Measurements from ENCODE around the gene ARIH2.

ARIH2 gene

DNA sequence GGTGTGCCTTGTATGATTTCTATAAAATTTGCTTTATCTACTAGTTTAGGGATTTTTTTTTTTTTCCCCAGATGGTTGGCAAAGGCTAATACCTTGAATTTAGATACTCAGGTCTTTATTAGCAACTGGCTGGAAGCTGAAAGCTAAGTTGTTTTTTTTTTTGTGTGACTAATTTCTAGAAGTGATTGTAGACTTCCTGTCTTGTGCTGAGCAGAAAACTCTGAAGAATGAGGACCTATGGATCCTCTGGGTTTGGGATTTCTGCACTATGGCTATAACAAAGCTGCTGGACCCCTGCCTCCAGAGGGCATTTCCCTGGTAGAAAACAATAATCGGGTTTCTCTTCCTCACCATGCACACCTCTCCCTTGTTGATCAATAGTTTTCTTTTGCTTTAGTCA, 10.0 kb downstream of the ARIH2 start:
- DNase-seq (ENCODE audit: low read depth in 1 of 2, low spot score in 1 of 2) = no peak

DNA sequence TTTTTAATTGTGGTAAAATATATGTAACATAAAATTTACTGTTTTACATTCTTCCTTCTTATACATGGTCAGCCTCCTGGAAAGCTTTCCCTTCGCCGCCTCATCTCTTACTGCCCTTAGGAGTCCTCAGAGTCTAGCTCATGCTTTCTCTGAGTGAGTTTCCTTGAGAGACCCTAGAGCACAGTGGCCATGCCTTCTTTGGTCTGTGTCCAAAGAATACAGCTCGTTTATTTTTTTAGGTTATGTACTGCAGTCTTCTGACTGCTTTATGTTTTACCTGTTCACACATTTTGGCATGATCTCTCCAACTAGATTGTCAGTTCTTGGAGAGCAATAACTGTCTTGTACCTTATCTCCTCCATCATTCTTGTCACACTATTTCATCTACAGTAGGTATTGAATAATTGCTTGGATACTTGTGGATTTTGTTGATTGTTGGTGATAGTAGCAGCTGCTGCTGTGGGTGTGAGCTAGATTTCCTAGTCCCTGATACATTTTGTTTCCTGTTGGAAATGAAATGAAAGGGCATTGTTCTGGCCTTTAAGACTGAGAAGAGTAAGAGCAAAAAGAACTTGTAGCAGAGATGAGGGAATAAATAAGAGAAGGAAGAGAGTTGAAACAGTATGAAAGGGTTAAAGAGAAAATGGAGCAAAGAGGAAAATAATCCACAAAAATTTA, 10.9 kb downstream of the ARIH2 start:
- no peak for DNase-seq (ENCODE audit: low read depth in 1 of 2, low spot score in 1 of 2)

DNA sequence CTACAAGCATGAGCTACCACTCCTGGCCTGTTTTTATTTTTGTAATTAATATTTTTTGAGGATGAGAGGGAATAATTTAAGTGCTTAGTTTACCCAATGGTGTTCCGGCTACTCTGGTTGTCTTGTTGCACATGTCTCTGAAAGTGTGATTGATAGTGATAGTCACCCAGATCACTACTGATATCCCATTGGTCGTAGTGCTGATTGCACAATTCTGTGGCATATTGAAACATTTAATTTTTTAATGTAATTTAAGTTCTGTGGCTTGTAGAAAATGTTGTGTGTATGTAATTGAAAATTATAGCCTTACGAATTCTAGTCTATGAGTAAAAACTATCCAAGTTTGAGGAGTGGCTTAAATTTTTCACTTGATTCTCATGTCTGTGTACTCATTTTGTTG, 11.9 kb downstream of the ARIH2 start:
- no peak for DNase-seq (ENCODE audit: low read depth in 1 of 2, low spot score in 1 of 2)

DNA sequence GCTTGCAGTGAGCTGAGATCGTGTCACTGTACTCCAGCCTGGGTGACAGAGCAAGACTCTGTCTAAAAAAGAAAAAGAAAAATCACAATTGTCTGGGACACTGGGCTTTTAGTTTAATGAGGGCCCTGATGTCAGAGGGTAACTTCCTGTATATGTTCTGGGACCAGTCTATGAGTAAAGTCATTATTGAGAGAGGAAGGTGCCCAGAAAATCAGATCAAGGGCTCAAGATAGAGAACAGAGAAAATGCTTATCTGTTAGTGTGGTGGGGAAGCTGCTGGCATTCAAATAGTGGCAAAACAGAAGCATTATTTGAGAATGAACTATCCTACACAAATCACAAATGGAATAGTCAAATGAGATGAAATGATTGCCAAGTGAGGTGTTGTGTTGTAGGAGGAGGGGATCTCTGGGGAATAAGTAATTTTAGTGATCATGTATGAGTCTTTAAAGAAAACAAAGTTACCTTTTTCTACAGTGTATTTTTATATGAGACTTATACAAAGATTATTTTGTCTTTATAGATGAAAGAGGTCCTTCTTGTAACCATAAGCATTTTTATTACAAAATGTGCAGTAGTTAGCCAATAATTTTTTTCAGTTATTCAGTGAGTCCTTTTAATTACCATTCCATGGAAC, 13.4 kb downstream of the ARIH2 start:
- DNase-seq (ENCODE audit: low read depth in 1 of 2, low spot score in 1 of 2) = no peak

DNA sequence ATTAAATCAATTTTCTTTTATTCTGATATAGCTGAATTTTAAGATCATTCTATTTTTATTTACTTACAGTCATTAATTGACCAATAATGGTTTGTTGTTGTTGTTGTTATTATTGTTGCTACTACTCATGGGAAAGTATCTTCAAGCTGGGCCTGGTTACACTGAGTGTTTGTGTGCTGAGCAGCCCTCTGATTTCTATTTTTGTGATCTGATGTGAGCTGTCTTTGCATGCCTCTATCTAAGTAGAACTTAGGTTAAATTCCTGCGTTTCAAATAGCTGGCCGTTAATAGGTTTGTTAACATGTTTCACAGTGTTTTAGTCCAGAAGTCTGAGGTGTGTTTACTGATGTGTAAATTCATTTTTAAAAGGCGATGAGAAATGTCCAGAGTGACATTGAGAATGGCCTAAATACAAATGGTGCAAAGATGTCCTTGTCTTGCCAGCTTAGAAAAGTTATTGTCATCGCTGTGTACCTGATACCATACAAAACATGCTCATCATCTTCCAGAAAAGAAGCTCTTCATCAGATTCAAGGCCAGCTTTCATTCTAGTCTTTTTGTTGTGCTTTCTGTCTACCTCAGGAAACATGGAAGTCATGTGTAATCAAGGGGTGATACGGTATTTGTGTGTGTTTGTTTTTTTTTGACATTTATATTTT, 15.8 kb downstream of the ARIH2 start:
- no peak for DNase-seq (ENCODE audit: low read depth in 1 of 2, low spot score in 1 of 2)

DNA sequence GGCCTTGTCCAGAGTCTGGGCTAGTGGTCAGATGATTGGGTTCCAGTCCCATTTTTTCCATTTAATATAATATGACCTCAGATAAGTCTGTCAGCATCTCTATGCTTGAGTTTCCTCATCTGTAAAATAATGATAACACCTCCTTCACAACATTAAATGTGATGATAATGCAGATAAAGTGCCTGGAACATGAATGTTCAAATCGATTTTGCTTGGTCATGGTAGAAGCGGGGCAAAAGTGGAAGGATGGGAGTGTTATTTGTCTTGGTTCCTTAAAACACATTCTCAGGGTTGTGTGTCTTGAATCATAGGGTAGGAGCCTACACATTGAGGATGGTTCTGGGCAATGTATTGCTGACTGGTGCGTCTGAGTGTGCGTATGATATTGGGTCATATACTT, 16.9 kb downstream of the ARIH2 start:
- DNase-seq (ENCODE audit: low read depth in 1 of 2, low spot score in 1 of 2) = no peak

DNA sequence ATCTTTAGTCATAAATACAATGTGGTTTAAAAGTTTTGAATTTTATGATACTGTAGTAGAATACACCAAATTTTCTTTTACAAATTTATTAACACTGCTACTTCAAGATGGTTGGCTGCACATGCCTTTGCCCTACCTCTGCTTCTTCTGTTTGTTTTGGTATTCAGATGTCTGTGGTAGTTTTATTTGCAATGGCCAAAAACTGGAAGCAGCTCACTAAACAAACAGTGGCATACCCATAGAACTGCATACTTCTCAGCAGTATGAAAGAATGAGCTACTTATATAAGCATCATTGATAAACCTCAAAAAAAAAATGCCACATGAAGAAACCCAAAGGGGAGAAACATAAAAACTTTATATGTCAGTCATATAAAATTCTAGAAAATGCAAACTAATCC, 19.5 kb downstream of the ARIH2 start:
- no peak for DNase-seq (ENCODE audit: low read depth in 1 of 2, low spot score in 1 of 2)

DNA sequence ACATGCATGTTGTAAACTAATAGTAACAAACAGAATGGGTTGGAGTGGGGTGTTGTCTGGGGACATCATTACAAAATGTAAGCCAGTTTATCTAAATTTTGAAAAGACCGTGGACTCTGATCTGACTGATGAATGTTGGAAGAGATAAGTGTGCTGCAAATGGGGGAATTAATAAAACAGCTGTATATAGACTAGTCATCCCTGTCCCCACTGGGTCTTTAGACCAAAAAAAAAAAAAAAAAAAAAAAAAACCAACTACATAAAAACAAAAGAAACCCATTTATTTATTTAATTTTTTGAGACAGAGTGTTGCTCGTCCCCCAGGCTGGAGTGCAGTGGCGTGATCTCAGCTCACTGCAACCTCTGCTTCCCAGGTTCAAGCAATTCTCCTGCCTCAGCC, 20.0 kb downstream of the ARIH2 start:
- no peak for DNase-seq (ENCODE audit: low read depth in 1 of 2, low spot score in 1 of 2)

DNA sequence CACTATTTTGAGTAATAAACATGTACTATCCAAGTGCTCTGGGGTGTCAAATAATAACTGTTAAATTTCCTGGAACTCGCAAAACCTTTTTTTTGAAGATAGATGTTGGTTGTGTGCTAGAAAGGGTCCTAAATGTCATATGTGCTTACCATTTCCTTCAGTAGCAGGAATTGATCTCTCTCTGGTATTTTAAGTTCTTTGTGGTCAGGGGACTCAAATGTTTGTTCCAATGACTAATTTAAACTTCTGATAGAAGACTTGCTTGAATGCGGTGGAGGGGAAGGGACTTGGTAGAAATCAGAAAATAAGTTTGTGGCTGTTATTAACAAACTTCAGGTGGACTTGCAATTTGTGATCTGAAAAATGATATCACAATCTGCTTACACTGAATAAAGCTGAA, 26.8 kb downstream of the ARIH2 start:
- DNase-seq (ENCODE audit: low read depth in 1 of 2, low spot score in 1 of 2) = no peak

DNA sequence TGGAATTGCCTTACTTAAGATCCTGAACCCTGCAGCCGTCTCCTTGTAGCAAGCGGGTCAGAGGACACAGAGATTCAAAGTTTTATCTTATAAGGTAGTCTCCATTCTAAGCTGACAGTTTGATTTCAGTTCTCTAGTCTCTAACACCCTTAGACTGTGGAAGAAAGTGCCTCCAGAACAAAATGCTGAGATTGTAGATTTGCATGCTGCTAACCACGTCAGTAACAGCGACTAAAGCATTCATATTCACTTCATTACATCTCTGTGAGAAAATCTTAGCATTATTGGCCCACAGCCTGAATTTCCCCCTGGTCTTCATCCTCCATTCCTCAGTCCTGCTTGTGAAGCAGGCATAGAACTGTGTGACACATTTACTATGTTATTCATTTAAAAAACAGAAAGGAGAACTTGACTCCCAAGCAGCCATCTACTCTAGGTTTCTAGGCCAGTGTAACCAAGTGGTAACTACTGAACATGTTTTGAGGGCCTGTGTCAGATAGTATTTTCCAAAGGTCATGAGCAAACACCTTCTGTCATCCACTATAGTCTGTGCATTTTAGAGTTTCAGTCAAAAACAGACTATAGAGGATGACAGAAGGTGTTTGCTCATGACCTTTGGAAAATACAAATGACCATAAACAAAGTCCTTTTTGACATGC, 27.4 kb downstream of the ARIH2 start:
- DNase-seq (ENCODE audit: low read depth in 1 of 2, low spot score in 1 of 2) = no peak

DNA sequence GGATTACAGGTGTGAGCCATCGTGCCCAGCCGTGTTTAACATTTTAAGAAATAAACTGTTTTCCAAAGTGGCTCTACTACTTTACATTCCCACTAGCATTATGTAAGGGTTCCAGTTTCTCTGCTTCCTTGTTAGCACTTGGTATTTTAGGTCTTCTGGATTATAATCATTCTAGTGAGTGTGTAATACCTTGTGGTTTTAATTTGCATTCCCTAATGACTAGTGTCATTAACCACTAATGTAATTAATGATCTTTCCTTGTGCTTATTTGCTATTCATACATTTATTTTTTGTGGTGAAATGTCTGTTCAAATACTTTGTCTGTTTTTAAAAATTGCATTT, 30.7 kb downstream of the ARIH2 start:
- DNase-seq (ENCODE audit: low read depth in 1 of 2, low spot score in 1 of 2) = no peak

DNA sequence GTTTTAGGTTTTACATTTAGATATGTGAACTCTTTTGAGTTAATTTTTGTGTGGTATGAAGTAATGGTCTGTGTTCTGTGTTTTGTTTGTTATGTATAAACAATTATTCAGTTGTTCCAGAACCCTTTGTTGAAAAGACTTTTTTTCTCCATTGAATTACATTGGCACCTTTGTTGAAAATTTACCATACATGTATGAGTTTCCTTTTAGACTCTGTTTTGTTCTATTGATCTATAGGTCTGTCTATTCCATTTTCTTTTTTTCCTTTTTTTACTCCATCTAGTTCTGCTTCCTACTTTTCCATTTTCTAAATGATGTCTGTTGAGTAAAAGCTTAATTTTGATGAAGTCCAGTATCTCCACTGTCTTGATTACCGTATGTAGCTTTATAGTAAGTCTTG, 31.4 kb downstream of the ARIH2 start:
- no peak for DNase-seq (ENCODE audit: low read depth in 1 of 2, low spot score in 1 of 2)

DNA sequence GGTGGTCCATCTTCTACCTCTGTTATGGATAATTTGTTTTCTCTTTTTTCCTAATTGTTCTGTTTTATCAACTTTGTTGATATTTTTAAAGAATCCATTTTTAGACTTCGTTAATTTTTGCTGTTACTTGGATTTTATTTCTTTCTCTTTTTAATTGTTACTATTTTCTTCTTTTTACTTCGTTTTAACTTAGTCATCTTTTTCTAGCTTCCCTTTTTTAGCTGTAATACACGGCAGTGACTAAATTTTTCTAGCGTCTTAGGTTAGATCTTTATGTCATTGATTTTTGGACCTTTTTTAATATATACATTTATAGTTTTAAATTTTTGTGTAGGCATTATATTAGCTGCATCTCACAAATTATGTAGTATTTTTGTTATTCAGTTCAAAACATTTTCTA, 33.1 kb downstream of the ARIH2 start:
- DNase-seq (ENCODE audit: low read depth in 1 of 2, low spot score in 1 of 2) = no peak

DNA sequence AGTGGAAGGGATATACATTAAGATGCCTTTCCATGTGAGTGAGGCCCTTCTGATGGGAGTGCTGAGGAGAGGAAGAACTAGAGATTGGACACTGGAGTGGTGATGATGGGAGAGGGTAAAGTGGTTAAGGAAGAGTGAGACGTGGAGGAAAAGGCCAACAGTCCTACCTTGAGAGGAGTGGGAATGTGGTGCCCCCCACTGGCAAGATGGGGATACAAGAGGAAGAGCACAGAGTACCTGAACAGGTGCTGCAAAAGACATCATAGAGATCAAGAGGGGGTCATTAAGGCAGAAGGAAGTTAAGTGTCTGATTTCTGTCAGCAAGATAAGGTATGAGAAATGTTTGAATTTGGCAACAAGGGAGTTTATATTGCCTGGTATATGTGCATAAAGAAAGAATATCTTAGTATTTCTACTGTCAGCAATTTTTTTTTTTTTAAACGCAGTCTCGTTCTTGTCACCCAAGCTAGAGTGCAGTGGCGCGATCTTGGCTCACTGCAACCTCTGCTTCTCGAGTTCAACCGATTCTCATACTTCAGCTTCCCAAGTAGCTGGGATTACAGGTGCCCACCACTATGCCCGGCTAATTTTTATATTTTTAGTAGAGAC, 34.0 kb downstream of the ARIH2 start:
- DNase-seq (ENCODE audit: low read depth in 1 of 2, low spot score in 1 of 2) = peak; percentile 12 to 24

DNA sequence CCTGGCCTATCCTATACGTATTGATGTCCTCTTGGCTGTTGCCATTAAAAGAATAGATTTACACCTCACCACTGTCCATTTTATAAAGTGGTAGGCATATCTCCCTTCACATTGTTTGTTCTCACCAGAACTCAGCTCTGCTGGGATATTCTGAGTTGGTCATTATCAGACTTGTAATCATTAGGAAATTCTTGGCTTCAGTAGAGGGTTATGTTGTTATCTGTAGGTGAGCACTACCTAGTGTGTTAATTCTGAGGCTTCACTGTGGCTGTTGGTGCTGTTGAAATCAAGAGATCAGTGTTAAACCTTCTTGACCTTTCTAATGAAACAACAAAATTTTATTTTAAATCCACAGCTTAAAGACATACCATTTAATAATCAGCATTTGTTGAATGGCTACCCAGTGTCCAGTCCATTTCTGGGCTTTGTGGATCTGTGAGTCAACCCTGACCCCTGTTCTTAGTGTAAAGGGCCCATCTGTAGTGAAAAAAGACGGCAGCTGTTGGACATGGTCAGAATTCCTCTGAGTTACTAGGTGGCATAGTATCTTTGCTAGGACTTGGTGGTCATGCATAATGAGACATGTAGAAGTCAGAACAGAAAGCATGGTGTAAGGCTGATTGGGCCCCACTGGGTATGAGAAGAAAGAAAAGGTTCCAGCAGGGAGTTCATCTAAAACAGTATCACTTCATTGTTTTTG, 38.5 kb downstream of the ARIH2 start:
- DNase-seq (ENCODE audit: low read depth in 1 of 2, low spot score in 1 of 2) = no peak

DNA sequence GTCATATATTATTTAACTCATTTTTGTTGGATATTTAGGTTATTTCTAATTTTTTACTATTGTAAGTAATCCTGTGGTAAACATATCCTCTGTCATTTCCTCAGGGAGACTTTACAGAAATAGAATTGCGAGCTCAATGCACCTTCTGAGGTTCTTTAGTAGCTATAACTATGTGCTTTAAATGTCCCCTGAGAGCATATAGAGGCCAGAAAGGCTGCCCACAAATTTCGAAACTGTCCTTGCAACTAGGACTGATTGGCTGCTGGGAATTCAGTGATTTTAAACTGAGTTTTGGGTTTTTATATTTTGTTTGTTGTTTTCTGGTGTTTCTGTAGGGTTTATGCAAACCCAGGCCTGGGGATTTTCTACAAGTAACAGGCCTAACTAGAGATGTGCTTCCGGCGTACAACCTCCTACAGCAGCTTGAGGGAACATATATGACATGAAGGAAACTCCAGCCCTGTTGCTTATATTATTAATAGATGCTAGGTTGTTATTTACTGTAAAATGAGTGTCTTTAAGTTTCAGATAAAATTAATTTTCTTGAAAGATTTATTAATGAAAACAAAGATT, 42.3 kb downstream of the ARIH2 start:
- no peak for DNase-seq (ENCODE audit: low read depth in 1 of 2, low spot score in 1 of 2)

DNA sequence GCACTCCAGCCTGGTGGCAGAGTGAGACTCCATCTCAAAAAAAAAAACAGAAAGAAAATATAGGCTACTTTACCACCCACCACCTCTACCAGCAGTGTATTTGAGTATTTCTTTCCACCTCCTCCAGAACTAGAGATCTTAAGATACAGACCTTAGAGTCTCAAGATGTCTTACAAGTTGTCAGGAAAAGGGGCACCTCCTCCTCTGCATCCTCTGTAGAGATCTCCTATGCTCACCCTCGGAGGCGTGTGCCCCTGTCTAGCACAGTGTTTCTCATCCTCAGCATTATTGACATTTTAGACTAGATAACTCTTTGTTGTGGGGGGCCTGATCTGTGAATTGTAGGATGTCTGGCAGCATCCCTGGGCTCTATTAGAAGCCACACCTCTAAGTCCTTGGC, 43.7 kb downstream of the ARIH2 start:
- no peak for DNase-seq (ENCODE audit: low read depth in 1 of 2, low spot score in 1 of 2)

DNA sequence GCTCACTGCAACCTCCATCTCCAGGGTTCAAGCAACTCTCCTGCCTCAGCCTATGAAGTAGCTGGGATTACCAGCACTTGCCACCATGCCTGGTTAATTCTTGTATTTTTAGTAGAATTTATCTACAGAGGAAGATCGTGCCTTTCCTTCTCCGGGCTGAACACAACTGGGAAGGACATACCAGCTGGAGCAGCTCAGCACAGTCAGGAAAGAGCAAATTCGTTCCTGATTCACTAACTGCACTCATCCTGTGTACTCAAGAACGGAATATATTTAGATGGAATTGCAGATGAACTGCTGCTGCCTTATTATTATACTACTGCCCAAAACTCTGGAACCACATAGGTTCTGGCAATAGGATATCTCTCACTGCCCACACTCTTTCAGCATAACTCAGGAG, 44.3 kb downstream of the ARIH2 start:
- DNase-seq (ENCODE audit: low read depth in 1 of 2, low spot score in 1 of 2) = no peak

DNA sequence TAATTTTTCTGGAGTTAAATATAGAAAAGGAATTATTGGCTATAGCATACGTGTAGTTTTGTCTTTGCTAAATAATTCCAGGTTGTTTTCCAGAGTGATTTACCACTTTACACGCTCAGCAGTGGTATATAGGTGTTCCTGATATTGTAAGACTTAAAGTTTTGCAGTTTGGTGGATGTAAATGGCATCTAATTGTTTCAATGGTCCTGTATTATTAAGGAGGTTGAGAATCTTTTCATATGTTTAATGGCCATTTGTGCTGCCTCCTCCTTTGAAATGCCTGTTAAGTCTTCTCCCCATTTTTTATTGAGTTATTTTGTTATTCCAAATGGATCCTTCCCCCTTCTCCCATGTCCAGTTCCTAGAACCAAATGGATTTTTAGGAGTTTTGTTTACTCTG, 44.9 kb downstream of the ARIH2 start:
- no peak for DNase-seq (ENCODE audit: low read depth in 1 of 2, low spot score in 1 of 2)

DNA sequence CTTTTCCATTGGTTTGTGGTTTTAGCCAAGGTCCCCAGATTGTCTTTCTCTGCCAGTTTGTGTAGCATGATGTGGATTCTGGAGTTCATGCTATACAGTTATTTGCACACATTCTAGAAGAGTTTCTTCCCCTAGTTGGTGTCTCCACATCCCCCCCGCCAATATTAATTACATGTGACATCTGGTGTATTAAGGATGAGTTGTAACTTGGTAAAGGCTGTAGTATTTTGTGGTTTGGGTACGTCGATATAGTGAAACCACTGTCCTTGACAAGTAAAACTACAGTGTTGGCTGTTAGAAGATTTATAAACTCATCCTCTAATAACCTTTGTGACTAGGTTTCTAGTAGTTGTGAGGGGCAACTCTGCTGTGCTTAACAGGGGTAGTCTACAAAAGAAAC, 47.7 kb downstream of the ARIH2 start:
- no peak for DNase-seq (ENCODE audit: low read depth in 1 of 2, low spot score in 1 of 2)

DNA sequence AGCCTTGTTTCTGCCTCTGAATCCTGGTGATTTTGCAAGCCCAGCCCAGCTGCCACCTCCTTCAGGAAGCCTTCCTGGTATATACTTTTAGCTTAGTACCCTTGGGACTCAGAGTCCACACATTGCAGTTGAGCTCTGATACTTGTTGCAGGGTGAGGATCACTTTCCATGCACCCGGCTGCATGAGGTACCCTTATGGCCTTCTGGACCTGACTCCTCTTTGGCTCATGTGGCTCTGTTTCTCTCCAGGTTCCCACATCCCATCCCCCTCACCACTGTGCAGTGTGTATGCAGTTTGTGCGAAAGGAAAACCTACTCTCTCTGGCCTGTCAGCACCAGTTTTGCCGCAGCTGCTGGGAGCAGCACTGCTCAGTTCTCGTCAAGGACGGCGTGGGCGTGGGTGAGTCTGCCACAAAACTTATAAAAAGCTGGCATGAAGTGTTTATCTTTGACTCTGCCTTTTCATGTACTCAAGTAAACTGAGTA, 48.3 kb downstream of the ARIH2 start:
- DNase-seq (ENCODE audit: low read depth in 1 of 2, low spot score in 1 of 2) = peak in 1 of 2 donors; percentile 16
